Lung (tissue), 12 donors: Measurements from ENCODE around the gene SLC30A3. TPM values are rescaled to one million over a fixed set of nuclear protein-coding genes. Genes with fewer than 3 reads are reported as not detected.

ENCODE experiments used
- ATAC-seq: fragments of 200-7000 bp; cut with Tn5 transposase; one replicate; pipeline ENCODE4 v1.9.1; 2020; ENCODE audit warnings: moderate number of reproducible peaks; ENCODE audit not compliant: insufficient read depth, low FRiP score
- DNase-seq, 3 donors: peaks; one replicate each; pipeline ENCODE4 v3.0.0-alpha.2; 2013 to 2017
- H3K27ac ChIP-seq, 2 donors: one replicate each; pipeline ENCODE4 v1.5.1; 2013; ENCODE audit warnings: mild to moderate bottlenecking in 2 of 2, moderate library complexity in 2 of 2, control low read depth in 1 of 2, inconsistent platforms in 1 of 2, low read depth in 1 of 2, low read length in 1 of 2
- H3K27me3 ChIP-seq, 3 donors: one replicate each; pipeline ENCODE4 v1.5.1; 2013; ENCODE audit warnings: low read length in 2 of 3; ENCODE audit not compliant: control insufficient read depth in 3 of 3, insufficient read depth in 3 of 3
- H3K36me3 ChIP-seq, 4 donors: one replicate each; pipeline ENCODE4 v1.5.1; 2013; ENCODE audit warnings: low read length in 4 of 4, mild to moderate bottlenecking in 1 of 4, moderate library complexity in 1 of 4; ENCODE audit not compliant: control insufficient read depth in 4 of 4, insufficient read depth in 4 of 4
- H3K4me1 ChIP-seq, 5 donors: one replicate each; pipeline ENCODE4 v1.5.1; 2013; ENCODE audit warnings: low read length in 5 of 5, mild to moderate bottlenecking in 2 of 5, moderate library complexity in 1 of 5; ENCODE audit not compliant: control insufficient read depth in 5 of 5, insufficient read depth in 5 of 5
- H3K4me3 ChIP-seq: one replicate; pipeline ENCODE4 v1.5.1; 2013; ENCODE audit warnings: mild to moderate bottlenecking, control low read depth, moderate library complexity
- H3K9ac ChIP-seq, 2 donors: one replicate each; pipeline ENCODE4 v1.5.1; 2013; ENCODE audit warnings: low read length in 2 of 2, control low read depth in 1 of 2; ENCODE audit not compliant: insufficient read depth in 1 of 2
- H3K9me3 ChIP-seq, 4 donors: one replicate each; pipeline ENCODE4 v1.5.1; 2013; ENCODE audit warnings: low read length in 3 of 4, mild to moderate bottlenecking in 1 of 4, moderate library complexity in 1 of 4; ENCODE audit not compliant: control insufficient read depth in 4 of 4, insufficient read depth in 3 of 4
- CTCF ChIP-seq: IDR thresholded peaks from 2 replicates; pipeline ENCODE4 v1.5.1; 2012; ENCODE audit warnings: mild to moderate bottlenecking; ENCODE audit errors: control extremely low read depth, extremely low read depth
- WGBS, 2 donors: extraction: QIAGEN DNeasy Blood & Tissue Kit; methylation state at CpG; one replicate each; pipeline ENCODE4 v1.1.7; 2013; 5-methylcytosine and 5-hydroxymethylcytosine counted together
- polyA plus RNA-seq, 2 donors: library from polyadenylated mRNA; stranded (reverse); fragments of 200-250 nt; gene quantifications; one replicate each; pipeline ENCODE4 v1.2.1, GENCODE V29; 2013
- total RNA-seq, 2 donors: library from RNA; depleted of rRNA in 1 of 2; stranded (reverse); fragments of >200 nt in 1 of 2; gene quantifications; one replicate each; pipeline ENCODE4 v1.2.1, GENCODE V29; 2014 to 2021
- donor health status: control.
- donor health status: control.
- donor health status: Bipolar disorder and iron deficiency.
- donor health status: healthy.
- donor health status: DM: yes; HTN: yes; CAD: no.

SLC30A3 gene
- total and polyA plus RNA-seq, 4 donors, result 0.11 to 0.77 (median 0.34) TPM

- H3K36me3 ChIP-seq, result peaks cover 3 to 40% (median 17%) of the 10 kb centered on the region in 4 donors
- DNase-seq (no peak), ATAC-seq (no peak)
- H3K9ac ChIP-seq, result no peak overlapping the region
- no peak for TF ChIP-seq CTCF
- no peak overlapping the region for H3K4me3 ChIP-seq
- H3K27me3 ChIP-seq, result no peaks in the 10 kb centered on the region
- no peak overlapping the region for H3K27ac ChIP-seq
- no peaks in the 10 kb centered on the region for H3K4me1 ChIP-seq
- no peaks in the 10 kb centered on the region for H3K9me3 ChIP-seq
- 77 to 81% methylated on average over 10 of the region's 10 CpGs for WGBS, 2 donors
Observed at GRCh38 chr2:27245116-27245515, 17.7 kb downstream of the SLC30A3 start.

DNA sequence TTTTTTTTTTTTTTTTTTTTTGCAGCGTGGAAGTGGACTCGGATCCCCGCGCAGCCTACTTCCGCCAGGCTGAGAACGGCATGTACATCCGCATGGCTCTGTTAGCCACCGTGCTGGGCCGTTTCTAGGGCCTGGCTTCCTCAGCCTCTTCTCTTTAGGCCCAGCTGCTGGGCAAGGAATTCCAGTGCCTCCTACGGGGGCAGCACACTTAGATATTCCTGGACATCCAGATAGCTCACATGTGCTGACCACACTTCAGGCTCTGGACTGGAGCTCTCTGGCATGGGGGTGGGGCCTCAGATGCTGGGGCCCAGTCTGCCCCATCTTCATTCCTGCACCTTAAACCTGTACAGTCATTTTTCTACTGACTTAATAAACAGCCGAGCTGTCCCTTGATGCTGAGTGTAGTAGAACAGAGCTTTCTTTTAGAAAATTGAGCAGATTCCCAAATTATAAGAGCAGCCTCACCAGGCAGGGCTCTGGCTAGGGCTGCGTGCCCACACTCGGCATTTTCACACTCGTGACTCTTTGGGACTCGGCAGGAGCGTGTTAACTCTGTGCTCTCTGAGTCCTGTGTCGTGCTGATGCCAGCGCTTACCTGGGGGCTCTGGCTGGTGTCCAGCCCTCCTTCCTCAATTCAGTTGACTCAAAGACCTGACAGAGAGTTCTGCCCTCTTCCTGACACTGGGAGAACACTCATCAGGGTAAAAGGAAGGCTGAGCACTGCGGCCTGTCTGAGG is 19.3 kb downstream of the SLC30A3 start:
- no peaks in the 10 kb centered on the region for H3K9me3 ChIP-seq
- peaks cover 4 to 52% (median 25%) of the 10 kb centered on the region in 4 donors for H3K36me3 ChIP-seq
- 87 to 90% methylated on average over 18 to 19 of the region's 19 CpGs for WGBS, 2 donors

GRCh38 chr2:27242614-27242951 is 20.3 kb downstream of the SLC30A3 start:
- no peak for ATAC-seq
- H3K27me3 ChIP-seq, result no peaks in the 10 kb centered on the region
- no peaks in the 10 kb centered on the region for H3K4me1 ChIP-seq
- 97% methylated on average over 16 of the region's 16 CpGs for WGBS, 2 donors
- no peaks in the 10 kb centered on the region for H3K9me3 ChIP-seq
- TF ChIP-seq CTCF, result no peak
- no peak overlapping the region for H3K9ac ChIP-seq
- H3K27ac ChIP-seq, result no peak overlapping the region
- DNase-seq, result no peak
- H3K4me3 ChIP-seq, result no peak overlapping the region
- H3K36me3 ChIP-seq, result peaks cover 9 to 61% (median 32%) of the 10 kb centered on the region in 4 donors

More for the DNA sequence above, 19.3 kb downstream of the SLC30A3 start:
- no peaks in the 10 kb centered on the region for H3K27me3 ChIP-seq
- ATAC-seq, result no peak
- no peak for TF ChIP-seq CTCF
- no peak overlapping the region for H3K4me3 ChIP-seq
- H3K9ac ChIP-seq, result no peak overlapping the region
- H3K4me1 ChIP-seq, result no peaks in the 10 kb centered on the region
- no peak overlapping the region for H3K27ac ChIP-seq
- no peak for DNase-seq
